B cell (primary cell): ENCODE data around the gene PLS1. TPM values are rescaled to one million over a fixed set of nuclear protein-coding genes. Genes with fewer than 3 reads are reported as not detected.

ENCODE experiments used
- ATAC-seq: fragments of 200-7000 bp; cut with Tn5 transposase; one replicate; pipeline ENCODE4 v1.10.0; 2021; ENCODE audit warnings: low read depth, mild to moderate bottlenecking, moderate number of reproducible peaks, moderate library complexity
- CTCF ChIA-PET: fragments of 350-600 bp; sonication (Branson Sonifier 250); formaldehyde crosslinking; loops from one replicate; lab custom pipeline; 2021; ENCODE audit warnings: antibody characterized with exemption, inconsistent platforms; lab: Charles Lee
- POLR2A ChIA-PET: fragments of 350-600 bp; sonication (Branson Sonifier 250); formaldehyde crosslinking; loops from one replicate; lab custom pipeline; 2021; ENCODE audit warnings: antibody characterized with exemption; lab: Charles Lee
- DNase-seq: peaks from one replicate; pipeline ENCODE4 v3.0.0; 2013
- H2AFZ ChIP-seq: 2 replicates; pipeline ENCODE4 v1.6.1; 2012; ENCODE audit warnings: mild to moderate bottlenecking, low read depth, low read length; ENCODE audit not compliant: insufficient read depth, poor library complexity, severe bottlenecking
- H3K27ac ChIP-seq, 2 donors: 1 replicate in 1 of 2; 2 replicates in 1 of 2; pipeline ENCODE4 v1.5.1; 2012 to 2013; ENCODE audit warnings: low read length in 2 of 2, mild to moderate bottlenecking in 2 of 2, moderate library complexity in 1 of 2
- H3K27me3 ChIP-seq, 4 experiments: fragments of 200-600 bp in 1 of 4; sonication (generic) in 1 of 4; replicated peaks in 1 of 4; 1 replicate in 2 of 4; 2 replicates in 2 of 4; pipeline versions ENCODE4 v1.6.1 to v1.7.0; 2013 to 2016; ENCODE audit warnings: low read length in 3 of 4, mild to moderate bottlenecking in 2 of 4, mixed read lengths in 1 of 4, moderate library complexity in 1 of 4; ENCODE audit not compliant: insufficient read depth in 4 of 4, control insufficient read depth in 3 of 4; ENCODE audit errors: control extremely low read depth in 1 of 4
- H3K36me3 ChIP-seq, 2 experiments: replicated peaks in 1 of 2; 1 replicate in 1 of 2; 2 replicates in 1 of 2; pipeline versions ENCODE4 v1.6.1 to v1.7.1; 2013; ENCODE audit warnings: low read length in 1 of 2; ENCODE audit not compliant: insufficient read depth in 2 of 2, control insufficient read depth in 1 of 2; ENCODE audit errors: control extremely low read depth in 1 of 2, extremely low read depth in 1 of 2
- H3K4me1 ChIP-seq, 2 donors: fragments of 200-600 bp in 1 of 2; sonication (generic) in 1 of 2; 1 replicate in 1 of 2; 2 replicates in 1 of 2; pipeline versions ENCODE4 v1.5.1 to v1.6.1; 2013 to 2017; ENCODE audit warnings: low read length in 2 of 2; ENCODE audit not compliant: control insufficient read depth in 2 of 2, insufficient read depth in 2 of 2
- H3K4me2 ChIP-seq: replicated peaks from 2 replicates; pipeline ENCODE3; 2012; ENCODE audit warnings: mild to moderate bottlenecking, low read depth, low read length; ENCODE audit not compliant: poor library complexity, severe bottlenecking
- H3K4me3 ChIP-seq, 5 experiments: fragments of 200-600 bp in 1 of 5; sonication (generic) in 1 of 5; 1 replicate in 3 of 5; 2 replicates in 2 of 5; pipeline versions ENCODE4 v1.5.1 to v1.7.0; 2011 to 2016; ENCODE audit warnings: low read length in 4 of 5, mild to moderate bottlenecking in 4 of 5, low read depth in 2 of 5, control low read depth in 1 of 5, moderate library complexity in 1 of 5; ENCODE audit not compliant: insufficient read depth in 1 of 5; ENCODE audit errors: control extremely low read depth in 1 of 5, extremely low read depth in 1 of 5
- H3K79me2 ChIP-seq: fragments of 200-600 bp; sonication (generic); one replicate; pipeline ENCODE4 v1.6.0; 2016; ENCODE audit warnings: low read length; ENCODE audit not compliant: control insufficient read depth, insufficient read depth
- H3K9ac ChIP-seq: fragments of 200-600 bp; sonication (generic); 2 replicates; pipeline ENCODE4 v1.6.1; 2017; ENCODE audit warnings: mild to moderate bottlenecking, low read length, moderate library complexity
- H3K9me3 ChIP-seq, 3 donors: one replicate each; pipeline versions ENCODE4 v1.6.1 to v1.7.1; 2013; ENCODE audit warnings: low read length in 2 of 3; ENCODE audit not compliant: control insufficient read depth in 2 of 3, insufficient read depth in 1 of 3; ENCODE audit errors: control extremely low read depth in 1 of 3
- H4K20me1 ChIP-seq: 2 replicates; pipeline ENCODE4 v1.6.0; 2012; ENCODE audit warnings: mild to moderate bottlenecking, low read length; ENCODE audit not compliant: insufficient read depth, control insufficient read depth, poor library complexity, severe bottlenecking
- H3K27ac Mint-ChIP-seq: one replicate; pipeline ENCODE4 v1.8.0; 2021; ENCODE audit warnings: mixed read lengths
- H3K27me3 Mint-ChIP-seq: one replicate; pipeline ENCODE4 v1.8.0; 2021; ENCODE audit warnings: mixed read lengths
- H3K4me1 Mint-ChIP-seq: one replicate; pipeline ENCODE4 v1.8.0; 2021; ENCODE audit warnings: mixed read lengths
- H3K4me3 Mint-ChIP-seq: one replicate; pipeline ENCODE4 v1.8.0; 2021; ENCODE audit warnings: mixed read lengths
- H3K9me3 Mint-ChIP-seq: one replicate; pipeline ENCODE4 v1.8.0; 2022; ENCODE audit warnings: mixed read lengths; ENCODE audit not compliant: insufficient read depth
- EZH2 ChIP-seq: IDR thresholded peaks from 2 replicates; pipeline ENCODE4 v1.6.1; 2012; ENCODE audit warnings: borderline replicate concordance, low read depth, mild to moderate bottlenecking, moderate library complexity, low read length; ENCODE audit not compliant: insufficient read depth, poor library complexity, severe bottlenecking
- WGBS: methylation state at CpG from one replicate; pipeline ENCODE4 v1.1.5; 2013; ENCODE audit warnings: missing lambda C conversion rate; ENCODE audit not compliant: insufficient coverage; 5-methylcytosine and 5-hydroxymethylcytosine counted together
- intact Hi-C: fragments of 100-400 bp; cut with micrococcal nuclease; formaldehyde crosslinking; loops from one replicate; pipeline ENCODE4 v1.10.0; 2022
- polyA plus RNA-seq: library from polyadenylated mRNA; depleted of rRNA; stranded (reverse); fragments of >200 nt; gene quantifications from 2 replicates; pipeline ENCODE4 v1.2.3, GENCODE V29; 2012
- total RNA-seq, 2 donors: library from RNA; stranded (reverse); fragments of 120-200 nt in 1 of 2; gene quantifications; 1 replicate in 1 of 2; 2 replicates in 1 of 2; pipeline versions ENCODE4 v1.2.3 to v1.2.4, GENCODE V29; 2013 to 2022
- TF ChIP-seq, protein P1 (sequence below): fragments of 200-600 bp; IDR thresholded peaks from one replicate; pipeline ENCODE4 v1.8.0; 2022; ENCODE audit warnings: antibody characterized with exemption, mild to moderate bottlenecking

PLS1 gene
- total and polyA plus RNA-seq, 2 donors (not counting 1 experiment from before 2014, with no cell fraction given), result 0.13 to 0.74 TPM

DNA sequence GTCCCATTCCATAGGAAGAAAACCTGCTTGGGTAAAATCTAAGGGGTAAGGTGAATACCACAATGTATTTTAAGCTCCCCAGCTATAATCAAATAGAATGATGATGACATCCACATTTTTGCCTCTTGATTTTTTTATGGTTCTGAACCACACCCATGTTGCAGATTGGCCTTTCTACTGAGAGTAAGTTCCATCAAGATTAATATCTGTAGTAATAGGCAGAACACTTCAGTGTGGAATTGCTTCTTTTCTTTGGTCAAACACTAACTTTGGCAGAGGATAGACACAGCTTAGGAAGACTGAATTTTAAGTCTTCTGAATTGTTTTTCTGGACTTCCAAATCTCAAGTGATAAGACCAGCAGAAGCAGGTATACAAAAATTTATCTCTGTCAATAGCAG, 27.0 kb downstream of the PLS1 start:
- no peak for ATAC-seq
- Mint-ChIP-seq H3K4me3 (no peak overlapping the region), H3K9me3 (no peaks in the 10 kb centered on the region), H3K4me1 (no peaks in the 10 kb centered on the region), H3K27me3 (no peaks in the 10 kb centered on the region), H3K27ac (no peak overlapping the region)
- Histone ChIP-seq H3K27me3 (no peaks in the 10 kb centered on the region), H3K36me3 (no peaks in the 10 kb centered on the region), H3K79me2 (no peaks in the 10 kb centered on the region), H3K9ac (no peak overlapping the region), H3K27ac (no peak overlapping the region), H3K4me2 (no peak overlapping the region), H2AFZ (no peak overlapping the region), H3K9me3 (no peaks in the 10 kb centered on the region), H3K4me3 (no peak overlapping the region), H4K20me1 (no peaks in the 10 kb centered on the region), H3K4me1 (no peaks in the 10 kb centered on the region)
- no peak for DNase-seq
- POLR2A ChIA-PET, result no interaction called here
- CTCF ChIA-PET, result no interaction called here
- TF ChIP-seq, protein P1, sequence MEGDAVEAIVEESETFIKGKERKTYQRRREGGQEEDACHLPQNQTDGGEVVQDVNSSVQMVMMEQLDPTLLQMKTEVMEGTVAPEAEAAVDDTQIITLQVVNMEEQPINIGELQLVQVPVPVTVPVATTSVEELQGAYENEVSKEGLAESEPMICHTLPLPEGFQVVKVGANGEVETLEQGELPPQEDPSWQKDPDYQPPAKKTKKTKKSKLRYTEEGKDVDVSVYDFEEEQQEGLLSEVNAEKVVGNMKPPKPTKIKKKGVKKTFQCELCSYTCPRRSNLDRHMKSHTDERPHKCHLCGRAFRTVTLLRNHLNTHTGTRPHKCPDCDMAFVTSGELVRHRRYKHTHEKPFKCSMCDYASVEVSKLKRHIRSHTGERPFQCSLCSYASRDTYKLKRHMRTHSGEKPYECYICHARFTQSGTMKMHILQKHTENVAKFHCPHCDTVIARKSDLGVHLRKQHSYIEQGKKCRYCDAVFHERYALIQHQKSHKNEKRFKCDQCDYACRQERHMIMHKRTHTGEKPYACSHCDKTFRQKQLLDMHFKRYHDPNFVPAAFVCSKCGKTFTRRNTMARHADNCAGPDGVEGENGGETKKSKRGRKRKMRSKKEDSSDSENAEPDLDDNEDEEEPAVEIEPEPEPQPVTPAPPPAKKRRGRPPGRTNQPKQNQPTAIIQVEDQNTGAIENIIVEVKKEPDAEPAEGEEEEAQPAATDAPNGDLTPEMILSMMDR, result no peak
- TF ChIP-seq EZH2, result no peak
- intact Hi-C loops, result no loop called here

DNA sequence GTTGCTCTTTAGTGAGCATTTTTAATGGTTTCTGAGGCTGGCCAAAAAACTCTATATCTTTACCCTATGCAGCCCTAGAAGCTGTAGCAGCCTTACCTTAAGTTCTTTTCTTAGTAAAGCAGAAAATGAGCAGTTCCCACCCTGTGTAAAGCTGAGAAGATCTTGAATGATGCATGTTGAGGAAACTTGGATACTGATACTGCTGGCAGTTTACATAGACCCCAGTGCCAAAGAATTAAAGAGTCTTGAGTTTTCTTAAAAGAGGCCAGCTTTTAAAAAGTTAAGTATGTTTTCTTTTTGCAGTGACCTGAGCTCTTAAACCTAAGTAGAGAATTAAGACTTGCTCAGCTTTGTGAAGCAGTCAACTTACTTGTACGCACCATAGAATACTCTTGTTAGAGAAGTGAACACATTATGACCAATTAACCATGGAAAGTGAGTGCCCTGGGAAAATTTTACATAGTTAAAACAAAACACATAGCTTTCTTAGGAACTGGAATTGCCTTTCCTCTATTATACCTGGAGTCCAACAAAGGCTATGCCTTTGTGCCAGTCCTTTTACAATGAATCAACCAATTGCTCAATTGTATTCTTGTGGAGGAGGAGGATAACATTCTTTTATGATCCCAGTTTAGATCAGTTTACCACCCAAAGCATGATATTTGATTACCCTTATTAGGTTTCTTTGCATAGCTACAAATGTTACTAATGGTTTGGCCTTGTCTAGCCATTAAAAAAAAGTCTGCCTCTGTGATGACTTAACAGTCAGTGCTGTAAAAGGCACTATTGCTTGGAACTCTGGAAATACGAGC, 28.4 kb downstream of the PLS1 start:
- H3K36me3 ChIP-seq, result no peaks in the 10 kb centered on the region
- Mint-ChIP-seq H3K4me3 (no peak overlapping the region), H3K9me3 (no peaks in the 10 kb centered on the region), H3K27me3 (no peaks in the 10 kb centered on the region), H3K27ac (no peak overlapping the region), H3K4me1 (no peaks in the 10 kb centered on the region)
- no peak overlapping the region for H3K9ac ChIP-seq
- ATAC-seq, result no peak
- no peaks in the 10 kb centered on the region for H4K20me1 ChIP-seq
- no peak overlapping the region for H2AFZ ChIP-seq
- WGBS, result 100% methylated on average over 1 of the region's 2 CpGs
- CTCF ChIA-PET, result interaction anchor here (0.6 kb wide), 1 partner anchor 1352 kb away, joined by 3 read pairs; no protein-coding TSS in a partner anchor
- DNase-seq, result no peak
- TF ChIP-seq EZH2, result no peak
- TF ChIP-seq, protein P1, result no peak
- H3K4me2 ChIP-seq, result no peak overlapping the region
- H3K4me3 ChIP-seq, result no peak overlapping the region
- no peak overlapping the region for H3K27ac ChIP-seq
- POLR2A ChIA-PET, result no interaction called here
- intact Hi-C loops, result no loop called here
- H3K4me1 ChIP-seq, result no peaks in the 10 kb centered on the region
- H3K27me3 ChIP-seq, result no peaks in the 10 kb centered on the region
- no peaks in the 10 kb centered on the region for H3K79me2 ChIP-seq
- no peaks in the 10 kb centered on the region for H3K9me3 ChIP-seq
